Measurements from ENCODE around the gene RAD51B.

GRCh38 chr14:67886191-67886590 is 66.6 kb downstream of the RAD51B start:
- TF ChIP-seq, protein P1, sequence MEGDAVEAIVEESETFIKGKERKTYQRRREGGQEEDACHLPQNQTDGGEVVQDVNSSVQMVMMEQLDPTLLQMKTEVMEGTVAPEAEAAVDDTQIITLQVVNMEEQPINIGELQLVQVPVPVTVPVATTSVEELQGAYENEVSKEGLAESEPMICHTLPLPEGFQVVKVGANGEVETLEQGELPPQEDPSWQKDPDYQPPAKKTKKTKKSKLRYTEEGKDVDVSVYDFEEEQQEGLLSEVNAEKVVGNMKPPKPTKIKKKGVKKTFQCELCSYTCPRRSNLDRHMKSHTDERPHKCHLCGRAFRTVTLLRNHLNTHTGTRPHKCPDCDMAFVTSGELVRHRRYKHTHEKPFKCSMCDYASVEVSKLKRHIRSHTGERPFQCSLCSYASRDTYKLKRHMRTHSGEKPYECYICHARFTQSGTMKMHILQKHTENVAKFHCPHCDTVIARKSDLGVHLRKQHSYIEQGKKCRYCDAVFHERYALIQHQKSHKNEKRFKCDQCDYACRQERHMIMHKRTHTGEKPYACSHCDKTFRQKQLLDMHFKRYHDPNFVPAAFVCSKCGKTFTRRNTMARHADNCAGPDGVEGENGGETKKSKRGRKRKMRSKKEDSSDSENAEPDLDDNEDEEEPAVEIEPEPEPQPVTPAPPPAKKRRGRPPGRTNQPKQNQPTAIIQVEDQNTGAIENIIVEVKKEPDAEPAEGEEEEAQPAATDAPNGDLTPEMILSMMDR (IDR thresholded peaks at IDR 0.05), result no peak
- TF ChIP-seq POLR2A (IDR thresholded peaks at IDR 0.05), result no peak

Measured in thyroid gland (tissue), 4 donors.